Neural progenitor cell (in vitro differentiated cells): ENCODE data around the gene DRC1. TPM values are rescaled to one million over a fixed set of nuclear protein-coding genes. Genes with fewer than 3 reads are reported as not detected.

ENCODE experiments used
- DNase-seq: peaks from one replicate; pipeline ENCODE4 v3.0.0-alpha.2; 2016; ENCODE audit warnings: low spot score
- H2AFZ ChIP-seq: fragments of 200-600 bp; sonication (generic); replicated peaks from 2 replicates; pipeline ENCODE4 v1.6.1; 2016; ENCODE audit warnings: antibody characterized with exemption
- H3F3A ChIP-seq: fragments of 200-600 bp; sonication (generic); 2 replicates; pipeline ENCODE4 v1.6.1; 2016; ENCODE audit warnings: antibody characterized with exemption, low read depth
- H3K27ac ChIP-seq: fragments of 200-600 bp; sonication (generic); 2 replicates; pipeline ENCODE4 v1.5.1; 2016; ENCODE audit warnings: mild to moderate bottlenecking
- H3K27me3 ChIP-seq: fragments of 200-600 bp; sonication (generic); 2 replicates; pipeline ENCODE4 v1.6.1; 2016; ENCODE audit warnings: mild to moderate bottlenecking, moderate library complexity
- H3K36me3 ChIP-seq: fragments of 200-600 bp; sonication (generic); 2 replicates; pipeline ENCODE4 v1.5.1; 2016
- H3K4me1 ChIP-seq: fragments of 200-600 bp; sonication (generic); 2 replicates; pipeline ENCODE4 v1.6.1; 2016; ENCODE audit warnings: mixed run types
- H3K4me2 ChIP-seq: fragments of 200-600 bp; sonication (generic); 2 replicates; pipeline ENCODE4 v1.6.1; 2016
- H3K4me3 ChIP-seq: fragments of 200-600 bp; sonication (generic); 2 replicates; pipeline ENCODE4 v1.5.1; 2016
- H3K79me2 ChIP-seq: fragments of 200-600 bp; sonication (generic); 2 replicates; pipeline ENCODE4 v1.6.1; 2016; ENCODE audit warnings: low read depth
- H3K9ac ChIP-seq: fragments of 200-600 bp; sonication (generic); 2 replicates; pipeline ENCODE4 v1.6.1; 2016
- H3K9me3 ChIP-seq: fragments of 200-600 bp; sonication (generic); 2 replicates; pipeline ENCODE4 v1.5.1; 2016; ENCODE audit warnings: low read depth
- H4K20me1 ChIP-seq: fragments of 200-600 bp; sonication (generic); 2 replicates; pipeline ENCODE4 v1.6.1; 2016; ENCODE audit warnings: low read depth
- H3K27ac Mint-ChIP-seq: 3 replicates; pipeline ENCODE4 v1.8.0; 2021; ENCODE audit warnings: mixed read lengths
- H3K27me3 Mint-ChIP-seq: 2 replicates; pipeline ENCODE4 v1.8.0; 2022; ENCODE audit warnings: low read depth, mild to moderate bottlenecking, inconsistent platforms, moderate library complexity, mixed read lengths; ENCODE audit not compliant: insufficient read depth
- H3K36me3 Mint-ChIP-seq: 3 replicates; pipeline ENCODE4 v1.8.0; 2021; ENCODE audit warnings: mixed read lengths
- H3K4me1 Mint-ChIP-seq: 3 replicates; pipeline ENCODE4 v1.8.0; 2021; ENCODE audit warnings: mixed read lengths
- H3K4me3 Mint-ChIP-seq: 3 replicates; pipeline ENCODE4 v1.8.0; 2021; ENCODE audit warnings: mild to moderate bottlenecking, moderate library complexity, mixed read lengths
- H3K9me3 Mint-ChIP-seq: 3 replicates; pipeline ENCODE4 v1.8.0; 2020; ENCODE audit warnings: mixed read lengths
- CTCF ChIP-seq: fragments of 200-600 bp; sonication (generic); IDR thresholded peaks from 2 replicates; pipeline ENCODE4 v1.5.1; 2017; ENCODE audit warnings: antibody characterized with exemption, mild to moderate bottlenecking
- EZH2 ChIP-seq: fragments of 200-600 bp; sonication (generic); IDR thresholded peaks from 2 replicates; pipeline ENCODE4 v1.6.1; 2017; ENCODE audit warnings: antibody characterized with exemption, mild to moderate bottlenecking, moderate library complexity
- EZH2phosphoT487 ChIP-seq: fragments of 200-600 bp; sonication (generic); IDR thresholded peaks from 2 replicates; pipeline ENCODE4 v1.6.1; 2017; ENCODE audit warnings: antibody characterized with exemption
- total RNA-seq: library from RNA; depleted of rRNA; stranded (reverse); fragments of >200 nt; gene quantifications from 2 replicates; pipeline ENCODE4 v1.2.3, GENCODE V29; 2015; ENCODE audit warnings: low replicate concordance

Gene DRC1
- total RNA-seq, 1 donor from 2014 or later, result not detected

DNA sequence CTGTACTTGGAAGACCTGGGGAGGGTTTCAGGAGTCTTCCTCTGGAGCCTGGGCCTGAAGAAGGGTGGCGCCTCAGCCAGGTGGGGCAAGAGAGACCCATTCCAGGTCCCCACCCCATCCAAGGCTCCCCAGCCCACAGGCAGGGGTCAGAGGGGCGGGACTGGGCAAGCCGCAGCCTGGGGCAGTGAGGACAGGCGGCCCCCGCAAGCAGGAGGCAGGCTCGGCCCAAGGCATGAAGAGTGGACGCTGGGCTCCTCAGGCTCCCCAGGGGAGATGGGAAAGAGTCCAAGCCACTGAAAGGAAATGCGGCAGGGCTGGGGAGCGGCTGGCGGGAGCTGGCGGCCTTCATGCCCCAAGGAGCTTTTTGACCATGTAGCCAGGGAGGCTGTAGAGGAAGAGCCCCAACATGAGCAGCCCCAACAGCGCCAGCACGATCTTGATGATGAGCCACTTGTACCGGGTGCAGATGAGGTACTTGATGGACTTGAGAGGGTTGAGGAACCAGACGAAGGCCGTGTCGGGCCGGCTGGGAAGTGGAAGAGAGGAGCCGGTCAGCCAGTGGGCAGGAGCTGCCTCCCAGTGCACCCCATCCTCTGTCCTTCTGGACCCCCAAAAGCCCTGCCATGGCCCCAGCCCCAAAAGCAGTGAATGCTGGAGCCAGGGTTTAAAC, 56.1 kb downstream of the DRC1 start:
- peaks cover 41% of the 10 kb centered on the region for H3K4me1 Mint-ChIP-seq
- Histone ChIP-seq H3K4me1 (peaks cover 19% of the 10 kb centered on the region), H2AFZ (no peak overlapping the region), H3F3A (peaks cover 4% of the 10 kb centered on the region), H3K36me3 (no peaks in the 10 kb centered on the region), H3K79me2 (no peaks in the 10 kb centered on the region), H3K9ac (no peak overlapping the region), H3K27ac (no peak overlapping the region), H3K4me2 (peak overlapping the region; percentile 18), H3K27me3 (no peaks in the 10 kb centered on the region), H4K20me1 (no peaks in the 10 kb centered on the region), H3K4me3 (no peak overlapping the region), H3K9me3 (no peaks in the 10 kb centered on the region)
- H3K36me3 Mint-ChIP-seq, result peaks cover 3% of the 10 kb centered on the region
- DNase-seq, result no peak
- H3K27me3 Mint-ChIP-seq, result peaks cover 11% of the 10 kb centered on the region
- H3K27ac Mint-ChIP-seq, result no peak overlapping the region
- H3K4me3 Mint-ChIP-seq, result no peak overlapping the region
- H3K9me3 Mint-ChIP-seq, result no peaks in the 10 kb centered on the region
- TF ChIP-seq EZH2phosphoT487, result no peak
- TF ChIP-seq CTCF, result no peak
- no peak for TF ChIP-seq EZH2

GRCh38 chr2:26458365-26459042, 56.8 kb downstream of the DRC1 start:
- peaks cover 23% of the 10 kb centered on the region for H3K4me1 ChIP-seq
- no peaks in the 10 kb centered on the region for H3K36me3 ChIP-seq
- H2AFZ ChIP-seq, result no peak overlapping the region
- Mint-ChIP-seq H3K27ac (peak overlapping the region; percentile 57), H3K4me1 (peaks cover 45% of the 10 kb centered on the region), H3K36me3 (peaks cover 3% of the 10 kb centered on the region), H3K27me3 (peaks cover 10% of the 10 kb centered on the region), H3K9me3 (no peaks in the 10 kb centered on the region), H3K4me3 (no peak overlapping the region)
- H3K27ac ChIP-seq, result no peak overlapping the region
- H3K79me2 ChIP-seq, result no peaks in the 10 kb centered on the region
- H3K9ac ChIP-seq, result no peak overlapping the region
- peaks cover 9% of the 10 kb centered on the region for H3F3A ChIP-seq
- no peak overlapping the region for H3K4me3 ChIP-seq
- no peak overlapping the region for H3K4me2 ChIP-seq
- no peaks in the 10 kb centered on the region for H3K9me3 ChIP-seq
- DNase-seq, result no peak
- H3K27me3 ChIP-seq, result no peaks in the 10 kb centered on the region
- TF ChIP-seq EZH2phosphoT487, result no peak
- TF ChIP-seq EZH2, result no peak
- no peak for TF ChIP-seq CTCF
- no peaks in the 10 kb centered on the region for H4K20me1 ChIP-seq

GRCh38 chr2:26459991-26460612, 58.4 kb downstream of the DRC1 start:
- no peaks in the 10 kb centered on the region for H3K9me3 Mint-ChIP-seq
- peaks cover 45% of the 10 kb centered on the region for H3K4me1 Mint-ChIP-seq
- no peak for DNase-seq
- Histone ChIP-seq H3K9ac (no peak overlapping the region), H2AFZ (no peak overlapping the region), H3K9me3 (no peaks in the 10 kb centered on the region), H3K27me3 (no peaks in the 10 kb centered on the region), H3K36me3 (no peaks in the 10 kb centered on the region), H3K4me2 (no peak overlapping the region), H3F3A (peaks cover 13% of the 10 kb centered on the region), H3K4me3 (no peak overlapping the region), H3K79me2 (no peaks in the 10 kb centered on the region), H3K27ac (no peak overlapping the region), H3K4me1 (peaks cover 27% of the 10 kb centered on the region), H4K20me1 (no peaks in the 10 kb centered on the region)
- peaks cover 3% of the 10 kb centered on the region for H3K27me3 Mint-ChIP-seq
- no peaks in the 10 kb centered on the region for H3K36me3 Mint-ChIP-seq
- peak overlapping the region; percentile 74 for H3K27ac Mint-ChIP-seq
- TF ChIP-seq EZH2phosphoT487 (no peak), EZH2 (no peak), CTCF (no peak)
- no peak overlapping the region for H3K4me3 Mint-ChIP-seq
